Anterior cingulate cortex (tissue), 58 donors: ENCODE measurements around the gene CBX2.
A peak's percentile ranks its signal among the peaks of the same experiment; 100 is the strongest.

Experiments
- DNase-seq, 58 donors: peaks; one replicate each; lab custom pipeline; 2025; lab: John Stamatoyannopoulos, UW

CBX2 gene

DNA sequence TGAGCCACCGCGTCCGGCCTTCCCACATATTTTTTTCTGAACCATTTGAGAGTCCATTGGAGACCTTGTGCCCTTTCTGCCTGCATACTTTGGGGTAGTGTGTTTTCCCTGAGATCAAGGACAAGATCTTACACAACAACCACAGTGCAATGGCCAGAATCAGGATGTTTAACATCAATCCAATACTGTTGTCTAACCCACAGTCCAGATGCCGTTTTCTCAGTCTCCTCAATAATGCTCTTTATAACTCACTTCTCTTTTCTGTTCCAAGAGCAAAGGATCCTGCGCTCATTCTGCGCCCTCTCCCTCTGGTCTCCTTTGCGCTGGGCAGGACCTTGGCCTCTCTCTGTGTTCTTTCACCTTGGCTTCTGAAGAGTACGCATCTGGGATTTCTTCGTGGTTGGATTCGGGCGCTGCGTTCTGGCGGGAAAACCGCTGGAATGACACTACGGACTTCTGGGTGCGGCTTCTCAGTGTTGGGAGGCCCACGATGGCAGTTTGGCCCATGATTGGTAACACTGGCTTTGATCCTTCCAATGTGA is 44.7 kb downstream of the CBX2 start:
- no peak for DNase-seq

DNA sequence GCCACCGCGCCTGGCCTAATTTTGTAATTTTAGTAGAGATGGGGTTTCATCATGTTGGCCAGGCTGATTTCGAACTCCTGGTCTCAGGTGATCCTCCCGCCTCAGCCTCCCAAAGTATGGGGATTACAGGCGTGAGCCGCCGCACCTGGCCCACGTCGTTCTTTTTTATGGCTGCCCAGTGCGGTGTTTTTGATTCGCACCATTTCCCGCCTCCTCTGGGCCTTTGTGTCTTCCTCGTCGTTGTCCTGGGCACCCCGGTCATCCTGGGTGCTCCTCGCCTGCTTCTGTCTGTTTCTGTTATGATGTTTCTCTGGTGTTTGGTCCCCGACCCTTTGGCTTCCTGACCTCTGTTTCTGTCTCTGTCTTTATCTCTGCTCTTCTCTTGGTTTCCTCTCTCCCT is 46.3 kb downstream of the CBX2 start:
- no peak for DNase-seq

DNA sequence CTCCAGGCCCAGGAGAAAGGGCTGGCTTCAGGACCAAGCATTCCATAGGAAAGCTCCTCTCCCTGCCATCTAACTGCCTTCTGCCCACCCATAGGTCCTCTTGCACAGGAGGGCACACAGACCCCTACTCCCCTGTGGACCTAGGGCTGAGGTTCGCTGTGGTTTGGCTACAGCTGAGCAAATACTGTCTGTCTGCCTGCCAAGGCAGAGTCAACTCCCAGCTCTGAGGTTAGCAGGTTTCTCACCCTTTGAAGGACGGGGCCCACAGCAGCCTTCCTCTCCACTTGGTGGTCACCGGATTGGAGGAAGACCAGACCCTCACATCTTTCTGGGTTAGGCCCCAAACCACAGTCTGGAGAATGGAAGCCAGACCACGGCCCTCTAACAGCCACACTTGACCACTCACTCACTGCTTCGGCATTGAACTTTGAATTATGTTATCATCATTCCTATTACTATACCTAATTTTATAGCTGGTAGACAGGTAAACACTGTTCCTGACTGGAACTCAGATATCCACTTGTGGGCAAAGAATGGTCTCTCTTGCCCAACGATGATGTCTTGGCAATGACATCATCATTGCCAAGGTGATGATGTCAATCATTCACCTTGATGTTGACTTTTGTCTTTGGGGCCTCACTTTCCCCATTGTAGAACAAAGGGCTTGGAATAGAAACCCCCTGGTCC is 47.1 kb downstream of the CBX2 start:
- no peak for DNase-seq

DNA sequence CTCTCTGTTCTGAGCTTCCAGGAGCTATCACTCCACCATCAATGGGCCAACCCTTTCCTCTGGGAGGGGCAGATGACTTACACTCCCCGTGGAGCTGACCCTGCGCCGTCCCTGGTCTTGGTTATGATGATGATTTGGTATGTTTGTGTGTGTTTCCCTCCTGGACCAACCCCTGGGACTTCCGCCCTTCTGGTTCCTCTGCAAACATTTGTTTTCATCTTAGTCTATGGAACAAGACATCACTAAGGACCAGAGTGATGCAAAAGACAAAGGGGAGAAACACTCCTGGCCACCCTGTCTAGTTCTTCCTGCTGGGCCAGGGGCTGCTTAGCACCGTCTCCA is 47.6 kb downstream of the CBX2 start:
- no peak for DNase-seq

DNA sequence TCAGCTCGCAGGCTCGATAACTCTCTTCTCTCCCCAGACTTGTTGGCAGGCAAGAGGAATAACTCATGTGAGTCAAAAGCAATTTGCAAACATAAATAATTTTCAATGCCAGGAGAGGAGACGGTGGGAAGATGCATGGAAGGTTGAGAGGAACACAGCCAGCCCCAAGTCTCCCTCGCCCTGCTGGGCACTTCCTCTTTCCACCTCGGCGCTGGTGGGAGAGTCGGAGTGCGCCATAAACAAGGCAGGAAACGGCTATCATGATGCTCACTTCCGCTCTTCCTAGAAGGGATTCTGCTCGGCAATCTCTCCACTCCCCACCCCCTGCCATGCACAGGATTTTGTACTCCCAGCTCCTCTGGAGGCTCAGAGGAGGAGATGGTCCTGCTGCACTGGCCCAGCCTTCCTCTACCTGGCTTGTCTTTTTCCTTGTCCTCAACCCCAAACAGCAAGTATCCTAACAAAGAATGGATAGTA is 48.3 kb downstream of the CBX2 start:
- DNase-seq = no peak

DNA sequence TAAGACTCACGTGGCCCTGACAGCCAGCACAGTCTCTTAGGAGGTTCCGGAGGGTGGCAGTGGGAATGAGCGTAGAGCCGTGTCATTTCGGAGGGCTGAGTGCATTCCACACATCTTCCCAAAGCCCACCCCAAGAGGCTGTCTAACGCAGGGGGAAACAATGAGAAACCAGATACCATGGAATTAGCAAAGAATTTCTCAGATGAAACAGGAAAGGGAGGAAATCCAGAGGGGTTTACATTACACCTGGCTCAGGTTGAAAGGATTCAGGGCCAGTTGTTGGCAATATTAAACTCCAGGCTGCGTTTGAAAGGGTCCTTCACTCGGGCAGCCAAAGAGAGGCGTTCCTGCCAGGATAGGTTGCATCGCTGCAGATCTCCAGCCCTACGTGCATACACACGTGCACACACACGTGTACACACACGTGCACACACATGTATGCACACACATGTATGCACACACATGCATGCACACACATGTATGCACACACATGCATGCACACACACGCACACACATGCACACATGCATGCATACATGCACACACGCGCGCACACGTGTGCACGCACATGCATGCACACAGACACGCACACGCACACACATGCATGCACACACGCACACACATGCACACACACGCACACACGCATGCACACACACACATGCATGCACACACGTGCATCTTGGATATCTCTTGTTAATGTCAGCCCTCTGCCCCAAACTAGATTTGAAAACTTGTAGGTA is 49.1 kb downstream of the CBX2 start:
- no peak for DNase-seq

DNA sequence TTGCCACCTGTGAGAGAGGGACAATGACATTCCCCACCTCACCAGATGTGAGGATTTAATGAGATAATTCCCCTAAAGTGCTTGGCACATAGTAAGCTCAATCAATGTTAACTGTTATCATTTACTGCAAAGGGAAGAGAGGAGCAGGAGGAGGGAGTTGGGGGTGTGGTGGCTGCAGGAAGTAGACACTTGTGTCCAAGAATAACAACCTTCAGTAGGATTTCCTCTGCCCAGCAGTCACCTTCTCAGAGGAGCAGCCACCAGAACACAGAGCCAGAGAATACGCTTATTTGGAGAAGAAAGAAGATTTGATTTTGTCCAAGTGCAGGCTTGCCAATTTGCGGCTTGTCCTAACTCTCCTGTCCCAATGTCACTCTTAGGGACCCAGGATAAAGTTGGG is 51.1 kb downstream of the CBX2 start:
- no peak for DNase-seq

DNA sequence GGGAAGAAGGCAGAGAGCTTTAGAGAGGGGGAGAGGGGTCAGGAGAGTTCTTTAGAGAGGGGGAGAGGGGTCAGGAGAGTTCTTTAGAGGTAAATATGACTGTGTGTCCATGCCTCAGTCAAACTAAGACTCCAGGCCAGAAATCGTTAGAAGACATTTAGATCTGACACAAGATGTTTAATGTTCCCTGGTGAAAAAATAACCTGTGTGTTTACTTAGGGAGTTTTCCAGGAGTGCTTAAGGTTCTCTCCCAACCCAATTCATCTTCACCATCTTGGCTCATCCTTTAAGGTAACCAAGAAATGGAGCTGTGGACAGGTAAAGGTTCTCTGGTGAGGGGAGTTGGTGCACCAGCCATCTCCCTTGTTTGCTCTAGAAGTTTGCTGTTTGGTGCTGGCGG is 51.5 kb downstream of the CBX2 start:
- no peak for DNase-seq

DNA sequence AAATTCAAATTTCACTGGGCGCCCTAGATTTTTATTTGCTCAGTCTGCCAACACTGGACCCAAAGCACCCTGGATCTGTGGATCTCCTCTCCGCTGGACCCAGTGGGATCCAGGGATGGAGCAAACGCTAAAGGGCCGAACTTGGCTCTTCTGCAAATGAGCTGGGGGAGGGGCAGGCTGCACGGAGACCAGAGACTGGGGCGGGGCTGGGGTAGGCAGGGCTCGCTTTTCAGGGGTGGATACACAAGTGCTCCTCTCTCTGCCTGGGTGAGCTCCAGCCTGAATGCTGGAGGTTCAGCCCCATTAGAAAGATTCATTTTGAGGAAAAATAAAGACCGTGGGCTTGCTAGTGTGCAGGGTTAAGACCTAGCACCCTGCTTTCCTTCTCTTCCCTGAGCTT is 52.4 kb downstream of the CBX2 start:
- no peak for DNase-seq

DNA sequence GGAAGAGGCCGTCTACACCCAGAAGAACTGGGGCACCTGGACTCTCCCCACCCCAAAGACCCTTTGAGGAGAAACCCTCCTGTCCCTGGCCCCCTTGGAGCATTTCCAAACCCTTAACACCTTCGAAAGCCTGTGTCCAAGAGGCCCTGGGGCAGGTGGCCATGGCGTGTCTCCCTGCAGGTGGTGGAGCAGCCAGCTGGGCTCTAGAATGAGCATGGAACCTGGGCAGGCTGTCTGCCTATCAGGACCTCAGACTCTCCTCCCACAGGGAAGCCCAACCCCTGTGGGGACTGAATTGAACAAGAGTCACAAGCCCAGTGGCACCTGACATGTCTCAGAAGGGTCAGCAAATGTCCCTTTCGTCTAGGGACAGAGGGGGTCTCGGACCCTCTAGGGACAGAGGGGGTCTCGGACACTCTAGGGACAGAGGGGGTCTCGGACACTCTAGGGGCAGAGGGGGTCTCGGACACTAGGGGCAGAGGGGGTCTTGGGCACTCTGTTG is 52.9 kb downstream of the CBX2 start:
- DNase-seq = no peak

DNA sequence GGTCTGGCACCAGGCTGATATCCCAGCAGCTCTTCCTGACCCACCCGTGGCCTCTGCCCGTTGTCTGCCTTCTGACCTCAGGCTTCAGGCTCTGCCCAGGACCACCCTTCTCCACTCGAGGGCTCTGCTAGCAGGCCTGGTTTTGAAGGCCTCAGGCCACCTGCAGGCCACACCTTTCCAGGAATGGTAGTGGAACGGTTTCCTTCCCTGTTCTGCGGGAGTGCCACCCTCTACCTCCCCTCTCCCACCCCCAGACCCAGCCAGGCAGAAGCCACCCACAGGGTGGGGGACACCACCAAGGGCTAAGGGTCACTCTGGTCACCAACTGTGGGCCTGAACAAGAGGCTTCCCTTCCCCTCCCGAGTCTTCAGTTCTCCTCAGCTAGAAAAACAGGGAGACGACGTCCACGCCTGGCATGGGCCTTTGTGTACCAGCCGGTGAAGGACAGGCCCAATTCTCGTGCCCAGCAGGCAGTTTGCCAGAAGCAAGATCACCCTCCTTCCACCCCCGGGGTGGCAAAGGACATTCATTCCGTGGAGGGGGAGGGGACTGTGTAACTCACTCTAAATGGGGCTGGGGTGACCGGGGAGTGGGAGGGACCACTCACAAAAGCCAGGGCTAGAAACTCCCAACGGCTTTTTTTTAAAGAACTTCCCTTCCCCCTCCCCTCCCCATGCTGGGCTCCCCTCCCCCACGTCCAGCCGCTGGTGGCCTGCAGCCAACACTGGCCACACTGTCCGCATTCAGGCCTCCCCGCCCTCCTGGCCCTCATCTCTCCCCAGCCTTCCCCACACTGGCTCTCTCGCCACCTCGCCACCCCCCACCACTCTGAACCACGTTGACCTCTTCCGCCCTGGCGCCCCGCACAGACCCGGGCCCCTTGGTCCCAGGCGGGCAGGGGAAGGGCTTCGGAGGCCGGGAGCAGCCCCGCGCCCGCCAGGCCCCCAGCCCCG is 53.6 kb downstream of the CBX2 start:
- DNase-seq = peak in 53 of 58 donors; percentile 12 to 87 (median 73)

DNA sequence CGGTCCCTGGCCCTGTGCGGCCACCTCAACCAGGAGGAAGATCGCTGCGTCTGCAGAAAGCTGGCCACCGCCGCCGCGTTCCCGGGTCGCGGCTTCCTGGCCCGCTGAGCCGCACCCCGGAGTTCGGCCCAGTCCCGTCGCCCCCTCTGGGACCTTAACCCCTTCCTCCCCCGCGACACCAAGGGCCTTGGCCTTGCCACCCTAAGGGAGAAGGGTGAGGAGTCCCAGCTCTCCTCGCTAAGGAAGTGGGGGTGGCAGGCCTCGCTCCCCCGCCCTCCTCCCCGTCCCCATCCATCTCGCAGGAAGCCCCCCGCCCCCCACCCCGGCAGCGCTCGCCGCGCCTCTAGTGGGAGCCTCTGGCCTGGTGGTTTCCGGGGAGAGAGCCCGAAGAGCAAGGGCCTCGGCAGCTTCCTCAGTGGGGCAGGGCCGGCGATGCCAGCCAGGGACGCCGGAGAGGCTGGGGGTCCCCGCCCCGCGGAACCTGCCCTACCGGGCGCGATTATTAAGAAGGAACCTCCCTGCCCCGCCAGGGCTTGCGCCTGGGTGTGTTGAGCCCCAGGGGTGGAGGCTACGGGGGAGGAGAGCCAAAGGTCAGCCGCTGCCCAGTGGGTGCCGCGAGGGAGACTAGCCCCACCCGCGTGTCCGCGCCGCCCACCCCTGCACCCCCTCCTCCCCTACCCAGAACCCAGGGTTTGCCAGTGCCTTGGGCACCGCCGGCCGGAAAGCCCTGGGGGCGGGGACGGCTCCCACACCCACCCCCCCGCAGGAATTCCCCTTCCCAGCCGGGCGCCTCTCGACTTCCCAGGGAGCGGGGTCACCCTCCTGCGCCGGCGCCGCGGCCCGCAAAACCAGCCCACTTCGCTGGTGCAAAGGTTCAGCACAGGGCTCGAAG is 54.5 kb downstream of the CBX2 start:
- no peak for DNase-seq

DNA sequence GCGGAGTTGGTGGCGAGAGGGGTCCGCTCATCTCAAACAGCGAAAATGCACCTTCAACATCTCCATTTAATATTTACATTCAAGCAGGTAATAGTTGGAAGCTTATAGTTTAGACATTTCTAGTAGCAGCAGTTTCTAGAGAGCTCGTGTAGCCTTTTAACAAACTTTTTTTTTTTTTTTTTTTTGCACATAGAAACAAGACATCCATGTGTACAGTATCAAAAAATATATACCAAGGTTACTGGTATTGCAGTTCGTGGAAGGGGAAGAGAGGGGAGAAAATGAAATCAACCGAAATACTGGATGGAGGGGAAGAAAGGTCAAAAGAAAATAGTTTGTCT is 55.1 kb downstream of the CBX2 start:
- no peak for DNase-seq

DNA sequence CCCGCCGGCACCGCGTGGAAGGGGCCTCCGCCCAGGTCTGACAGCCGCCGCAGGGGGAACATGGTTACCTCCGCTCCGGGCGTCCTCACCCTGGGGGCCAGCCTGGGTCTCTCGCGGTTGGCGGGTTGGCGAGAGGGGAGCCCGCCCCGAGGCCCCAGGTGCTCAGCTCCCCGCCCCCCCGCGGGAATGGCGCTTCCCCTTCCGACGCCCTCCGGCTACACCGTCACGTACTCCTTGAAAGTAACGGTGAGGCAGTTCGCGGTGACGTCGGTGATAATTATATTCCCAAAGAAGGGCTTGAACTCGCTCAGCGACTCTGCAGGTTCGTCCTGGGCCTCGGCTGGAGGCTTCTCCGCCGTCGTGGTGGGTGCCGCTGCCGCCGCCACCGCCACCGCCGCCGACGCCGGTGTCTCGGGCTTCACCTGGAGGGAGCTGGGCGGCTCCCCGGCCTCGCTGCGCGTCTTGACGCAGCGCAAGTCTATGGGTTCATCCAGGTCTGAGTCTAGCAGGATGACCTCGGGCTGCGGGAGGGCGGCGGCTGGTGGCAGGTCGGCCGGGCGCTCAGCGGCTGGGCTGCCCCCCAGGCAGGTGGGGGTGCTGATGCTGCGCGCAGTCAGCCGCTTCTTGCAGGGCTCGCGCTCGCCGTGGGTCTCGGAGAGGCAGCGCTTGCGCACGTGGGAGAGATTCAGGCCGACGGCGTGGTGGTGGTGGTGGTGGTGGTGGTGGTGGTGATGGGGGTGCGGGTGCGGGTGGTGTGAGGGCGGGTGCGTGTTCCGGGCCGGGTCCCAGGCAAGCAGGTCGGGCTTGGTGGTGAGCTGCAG is 56.0 kb downstream of the CBX2 start:
- no peak for DNase-seq

DNA sequence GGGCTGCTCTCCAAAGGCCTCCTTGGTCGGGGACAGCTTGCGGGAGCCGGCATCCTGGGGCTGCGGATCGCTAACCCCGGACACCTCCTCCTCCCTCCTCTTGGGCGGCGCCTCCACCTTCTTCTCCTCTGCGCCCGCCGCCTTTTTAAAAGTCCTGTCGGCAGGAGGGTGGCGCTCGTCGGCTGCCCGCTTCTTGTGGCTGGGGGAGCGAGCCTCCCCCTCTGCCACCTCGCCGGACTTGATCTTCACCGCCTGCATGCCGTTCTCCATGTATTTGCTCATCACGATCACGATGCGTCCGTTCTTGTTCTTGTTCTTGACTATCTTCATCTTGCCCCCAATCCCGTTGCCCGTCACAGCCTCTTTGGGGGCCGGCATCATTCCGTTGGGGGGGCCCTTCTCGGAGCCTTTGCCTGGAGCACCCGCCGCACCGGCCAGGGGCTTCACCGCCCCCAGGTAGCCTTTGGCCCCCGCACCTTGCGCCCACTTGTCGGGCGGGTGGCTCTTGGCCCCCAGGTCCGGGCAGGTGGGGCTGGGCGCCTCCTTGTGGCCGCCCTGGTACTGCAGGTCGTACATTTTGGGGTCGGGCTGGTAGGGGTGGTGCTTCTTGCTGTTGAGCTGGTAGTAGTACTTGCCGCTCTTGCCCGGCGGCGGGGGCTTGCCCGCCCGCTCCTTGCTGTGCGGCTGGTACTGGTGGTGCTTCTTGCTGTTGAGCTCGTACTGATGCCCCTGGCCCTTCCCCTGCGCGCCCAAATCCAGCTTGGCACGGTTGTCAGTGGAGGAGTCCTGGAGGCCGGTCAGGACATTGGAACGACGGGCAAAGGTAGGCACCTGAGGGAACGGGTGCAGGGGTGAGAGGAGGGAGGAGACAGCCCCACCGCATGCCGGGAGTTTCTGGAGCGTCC is 56.9 kb downstream of the CBX2 start:
- no peak for DNase-seq

DNA sequence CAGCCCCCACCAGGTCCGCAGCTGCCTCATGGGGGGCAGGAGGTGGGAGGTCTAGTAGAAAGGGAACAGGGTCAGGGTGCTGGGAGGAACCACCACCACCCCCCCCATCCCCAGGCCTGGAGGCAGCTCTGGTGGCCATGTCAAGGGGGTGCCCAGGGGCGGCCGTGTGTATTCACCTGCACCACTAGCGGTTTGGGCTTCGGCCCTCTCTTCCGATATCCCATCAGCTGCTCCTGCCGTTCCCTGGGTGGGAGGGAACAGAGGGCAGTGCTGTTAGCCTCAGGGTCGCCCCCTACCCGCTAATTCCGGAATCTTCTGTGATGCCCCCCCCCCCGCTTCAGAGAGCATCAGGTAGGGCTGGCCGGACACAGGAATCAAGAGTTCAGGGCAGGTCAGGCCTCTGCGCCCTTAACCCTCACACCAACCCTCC is 57.5 kb downstream of the CBX2 start:
- no peak for DNase-seq

DNA sequence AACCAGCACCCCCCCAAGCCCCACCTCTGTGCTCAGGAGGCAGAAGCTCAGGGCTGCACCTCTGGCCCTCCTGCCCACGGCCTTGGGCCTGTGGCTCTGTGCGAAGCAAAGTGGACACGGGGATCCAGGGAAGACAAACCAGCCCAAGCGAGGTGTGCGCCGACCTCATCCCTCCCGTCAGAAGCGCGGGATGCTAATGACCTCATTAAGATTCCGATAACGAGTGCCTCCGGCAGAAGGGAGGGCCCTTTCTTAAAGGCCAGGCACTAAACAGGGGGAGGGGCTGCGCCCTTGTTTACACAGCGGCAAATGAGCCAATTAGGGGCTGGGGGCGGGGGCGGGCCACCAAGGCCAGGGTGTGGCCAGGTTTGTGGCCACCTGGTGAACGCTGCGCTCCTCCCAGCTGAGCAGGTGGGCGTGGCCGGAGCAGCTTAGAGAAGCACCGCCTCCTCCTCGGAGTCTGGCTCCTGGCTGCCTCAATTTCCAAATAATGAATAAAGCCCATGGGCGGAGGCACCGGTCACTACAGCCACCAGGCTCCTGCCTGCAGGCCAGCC is 58.1 kb downstream of the CBX2 start:
- no peak for DNase-seq
